ENCODE results near the gene ETV3.

Gene ETV3

DNA sequence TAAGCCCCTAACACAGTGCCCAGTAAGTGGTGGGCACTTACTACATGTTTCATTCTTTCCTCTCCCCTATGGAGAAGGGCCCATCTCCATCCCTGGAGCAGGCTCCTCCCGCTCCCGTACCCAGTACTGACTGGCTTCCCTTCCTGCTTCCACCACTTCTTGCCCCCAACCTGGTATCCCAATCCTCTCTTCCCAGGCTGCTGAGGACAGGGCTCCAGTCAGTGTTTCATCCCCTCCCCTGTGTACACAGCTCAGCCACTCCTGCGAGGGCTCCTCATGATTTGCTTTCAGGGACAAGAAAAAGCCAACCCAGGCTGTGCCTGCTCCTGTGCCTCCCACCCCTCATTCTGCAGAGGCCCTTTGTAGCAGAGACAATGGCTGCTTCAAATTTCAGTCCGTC is 20.8 kb upstream of the ETV3 start:
- DNase-seq: no peak

DNA sequence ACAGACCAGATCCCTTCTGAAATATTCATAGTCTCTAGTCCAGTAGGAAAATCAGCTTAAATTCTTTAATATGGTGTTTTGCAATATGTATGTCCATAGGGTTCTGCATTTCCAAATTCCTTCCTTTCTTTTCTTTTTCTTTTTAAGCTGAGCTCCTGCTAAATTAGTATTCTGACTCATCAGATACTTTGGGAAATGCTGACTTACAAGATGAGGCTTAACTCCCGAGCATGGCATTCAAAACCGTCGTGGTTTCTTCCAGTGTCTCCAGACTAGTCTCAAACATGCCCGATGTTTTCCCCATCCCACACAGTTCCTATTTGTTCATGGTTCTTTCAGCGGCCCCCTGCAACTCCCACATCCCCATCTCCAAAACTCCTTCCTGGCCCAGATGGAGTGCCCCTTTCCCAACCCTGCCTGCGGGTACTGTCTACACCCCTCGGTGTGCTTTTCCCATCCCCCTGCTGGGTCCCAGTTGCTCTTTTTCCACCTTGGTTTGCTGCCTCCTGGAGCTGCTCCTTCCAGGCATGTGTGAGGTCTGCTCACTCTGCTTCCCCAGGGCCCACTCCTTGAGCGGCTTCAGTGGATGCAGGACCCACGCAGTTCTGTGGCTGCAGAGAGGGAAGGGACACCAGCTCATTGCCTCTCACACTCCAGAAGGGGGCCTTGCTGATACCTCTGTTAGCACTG is 19.5 kb upstream of the ETV3 start:
- no peak for DNase-seq

DNA sequence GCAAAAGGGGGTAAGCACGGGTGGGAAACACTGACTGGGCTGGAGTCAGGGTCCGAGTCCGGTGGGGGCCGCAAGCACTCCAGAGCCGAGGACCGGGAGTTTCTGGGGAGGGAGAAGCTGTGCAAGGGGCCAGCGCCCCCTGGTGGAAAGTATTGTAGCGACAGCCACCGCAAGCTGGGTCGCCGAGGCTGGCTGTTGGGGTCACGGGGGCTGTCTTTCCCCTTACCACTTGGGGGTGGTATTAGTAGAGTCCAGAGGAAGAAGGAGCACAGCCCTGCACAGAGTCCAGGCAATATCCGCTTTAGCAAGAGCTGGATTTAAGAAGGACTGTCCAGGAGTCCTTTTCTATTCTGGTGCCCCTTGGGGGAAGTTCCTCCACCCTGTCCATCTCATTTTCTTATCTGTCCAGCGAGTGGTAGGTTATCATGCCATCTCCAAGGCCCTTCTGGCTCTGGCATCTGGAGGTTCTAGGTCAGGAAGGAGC is 17.9 kb upstream of the ETV3 start:
- no peak for DNase-seq

DNA sequence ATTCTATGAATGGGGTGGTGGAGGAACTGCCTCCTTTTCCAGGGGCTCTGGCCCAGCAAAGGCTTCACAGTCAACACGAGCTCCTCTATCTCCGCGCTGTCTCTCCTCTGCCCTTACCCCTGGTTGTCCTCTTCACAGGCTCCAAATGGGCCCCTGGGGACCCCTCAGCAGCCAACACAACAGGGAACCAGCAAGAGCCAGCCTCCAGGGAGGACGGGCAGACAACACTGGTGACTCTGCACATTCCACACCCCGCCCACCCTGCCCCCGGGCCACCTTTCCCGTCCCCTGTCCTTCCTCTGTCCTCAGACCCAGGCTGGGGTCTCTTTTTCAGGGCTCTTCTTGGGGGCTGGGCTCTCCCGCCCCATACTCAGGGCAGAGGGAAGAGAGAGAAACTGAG is 17.5 kb upstream of the ETV3 start:
- DNase-seq: no peak

DNA sequence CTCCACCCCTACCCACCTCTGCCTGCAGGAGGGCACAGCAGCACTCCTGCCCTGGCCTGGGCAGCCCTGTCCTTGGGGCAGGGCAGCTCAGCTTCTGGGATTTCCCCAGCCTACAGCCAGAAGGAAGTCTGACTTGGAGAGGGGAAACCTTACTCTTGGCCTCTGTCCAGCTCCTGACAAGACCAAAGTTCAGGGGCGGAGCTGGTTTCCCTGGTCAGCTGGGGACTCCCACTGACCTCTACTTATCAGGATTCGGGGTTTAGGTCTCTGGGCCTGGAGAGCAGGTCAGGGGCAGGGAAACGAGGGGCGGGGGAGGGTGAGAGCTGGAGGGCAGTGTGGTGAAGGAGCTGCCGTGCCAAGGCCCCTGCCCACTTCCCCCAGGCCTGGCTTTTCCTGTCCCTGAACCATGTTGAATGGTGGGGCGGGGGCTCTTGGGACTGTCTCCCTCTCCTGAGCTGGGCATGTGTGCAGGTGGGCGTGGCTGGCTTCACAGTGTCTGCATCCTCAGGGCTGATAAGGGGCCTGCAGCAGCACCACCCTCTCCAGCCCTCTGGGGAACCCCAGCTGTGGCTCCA is 16.8 kb upstream of the ETV3 start:
- no peak for DNase-seq

DNA sequence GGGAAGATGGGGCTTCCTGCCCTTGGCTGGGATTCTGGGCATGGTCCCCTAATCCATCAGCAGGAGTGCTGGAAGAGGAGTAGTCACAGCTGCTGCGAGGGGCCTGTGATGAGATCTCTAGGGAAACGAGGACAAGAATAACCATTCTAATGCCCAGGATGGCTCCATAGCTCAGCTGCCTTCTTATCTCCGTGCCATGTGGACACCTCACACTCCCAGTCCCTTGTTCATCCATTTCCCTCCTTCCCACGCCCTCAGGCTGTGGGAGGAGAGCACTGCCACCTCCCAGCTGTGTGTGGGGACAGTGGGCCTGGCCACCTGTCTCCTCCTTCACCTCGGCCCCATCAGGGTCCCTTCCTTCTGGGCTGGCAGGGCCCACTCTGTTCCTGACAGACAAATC is 16.1 kb upstream of the ETV3 start:
- DNase-seq: no peak

DNA sequence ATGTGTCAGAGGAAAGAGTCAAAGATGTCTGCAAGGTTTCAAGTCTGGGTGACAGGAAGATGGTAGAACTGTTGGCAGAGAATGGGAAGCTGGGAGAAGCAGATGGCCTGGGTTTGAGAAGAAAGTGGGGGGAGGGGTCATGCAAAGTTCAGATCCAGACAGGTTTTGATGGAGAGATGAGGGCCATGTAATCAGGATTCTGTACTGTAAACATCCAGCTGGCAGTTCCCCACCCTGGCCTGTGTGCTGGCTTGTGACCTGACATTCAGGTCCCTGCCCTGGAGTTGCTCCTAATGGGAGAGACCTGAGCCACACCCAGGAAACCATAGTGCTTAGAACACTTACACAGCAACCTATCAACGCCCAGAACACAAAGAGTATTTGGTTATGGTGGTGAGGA is 15.6 kb upstream of the ETV3 start:
- DNase-seq: no peak

DNA sequence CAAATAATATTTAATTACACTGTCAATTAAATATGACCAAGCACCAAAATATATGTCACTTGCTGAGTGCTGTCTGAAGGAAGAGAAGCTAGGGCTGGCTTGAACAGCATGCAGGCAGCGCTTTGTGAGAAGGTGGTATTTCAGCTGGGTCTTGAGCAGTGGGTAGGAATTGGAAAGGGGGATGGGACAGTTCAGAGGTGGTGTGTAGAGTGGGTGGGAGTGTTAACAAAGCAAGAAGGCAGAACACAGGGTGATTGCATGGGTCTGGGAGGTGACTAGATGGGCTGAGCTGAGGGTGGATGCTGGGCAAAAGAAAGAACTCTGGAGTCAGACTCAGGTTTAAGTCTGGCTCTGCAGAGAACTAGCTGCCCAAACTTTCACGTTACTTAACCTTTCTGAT is 14.3 kb upstream of the ETV3 start:
- DNase-seq: no peak

DNA sequence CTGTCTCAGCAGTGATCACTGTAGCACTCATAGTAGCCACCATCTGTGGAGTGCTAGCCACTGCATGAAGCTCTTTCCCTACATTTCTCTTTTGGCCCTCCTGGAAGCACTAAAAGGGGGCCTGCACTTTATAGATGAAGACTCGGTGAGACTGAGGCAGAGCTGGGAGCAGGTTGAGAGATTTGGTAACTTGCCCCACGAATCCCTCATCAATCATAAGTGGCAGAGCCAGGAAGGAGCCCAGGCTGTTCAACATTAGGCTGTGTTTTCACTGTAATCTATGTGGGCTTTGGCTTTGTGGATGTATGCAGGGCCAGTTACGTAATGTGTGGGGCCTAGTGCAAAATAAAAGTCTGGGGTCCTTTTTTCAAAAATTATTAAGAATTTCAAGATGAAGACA is 13.3 kb upstream of the ETV3 start:
- no peak for DNase-seq

DNA sequence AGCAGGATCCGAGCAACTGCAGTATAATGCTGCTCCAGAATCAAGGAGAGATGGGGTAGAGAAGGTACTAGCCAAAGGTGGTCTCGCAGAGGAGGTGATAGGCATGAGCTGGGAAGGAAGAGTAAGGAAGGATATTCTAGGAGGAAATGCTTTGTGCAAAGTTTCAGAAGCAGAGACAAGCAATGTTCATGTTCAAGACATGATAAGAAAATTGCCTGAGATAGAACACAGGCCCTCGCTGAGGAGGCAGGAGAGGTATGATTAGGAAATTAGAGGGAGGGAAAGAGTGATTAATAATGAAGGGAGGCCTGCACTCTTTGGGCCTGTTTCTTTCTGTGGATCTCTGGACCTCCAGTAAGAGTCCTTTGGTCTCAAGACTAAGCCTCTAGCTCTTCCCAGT is 12.9 kb upstream of the ETV3 start:
- DNase-seq: no peak

DNA sequence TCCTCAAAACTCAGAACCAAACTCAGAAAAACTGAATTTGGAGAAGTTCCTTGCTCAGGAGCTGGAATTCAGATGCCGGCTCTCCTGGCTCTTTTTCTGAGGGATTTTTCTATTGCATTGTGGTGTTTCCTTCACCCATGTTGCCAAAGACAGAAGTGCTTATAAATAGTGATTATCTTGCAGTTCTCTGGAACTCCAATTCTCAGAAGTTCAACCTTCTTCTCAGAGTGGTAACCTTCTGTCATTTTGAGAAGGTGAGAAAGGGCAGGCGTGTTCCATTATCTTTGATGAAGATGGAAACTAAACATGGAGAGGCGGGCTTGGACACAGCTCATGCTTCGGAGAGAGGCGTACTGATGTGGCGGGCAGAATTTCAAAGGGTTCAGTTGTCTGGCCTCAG is 12.4 kb upstream of the ETV3 start:
- DNase-seq: no peak

DNA sequence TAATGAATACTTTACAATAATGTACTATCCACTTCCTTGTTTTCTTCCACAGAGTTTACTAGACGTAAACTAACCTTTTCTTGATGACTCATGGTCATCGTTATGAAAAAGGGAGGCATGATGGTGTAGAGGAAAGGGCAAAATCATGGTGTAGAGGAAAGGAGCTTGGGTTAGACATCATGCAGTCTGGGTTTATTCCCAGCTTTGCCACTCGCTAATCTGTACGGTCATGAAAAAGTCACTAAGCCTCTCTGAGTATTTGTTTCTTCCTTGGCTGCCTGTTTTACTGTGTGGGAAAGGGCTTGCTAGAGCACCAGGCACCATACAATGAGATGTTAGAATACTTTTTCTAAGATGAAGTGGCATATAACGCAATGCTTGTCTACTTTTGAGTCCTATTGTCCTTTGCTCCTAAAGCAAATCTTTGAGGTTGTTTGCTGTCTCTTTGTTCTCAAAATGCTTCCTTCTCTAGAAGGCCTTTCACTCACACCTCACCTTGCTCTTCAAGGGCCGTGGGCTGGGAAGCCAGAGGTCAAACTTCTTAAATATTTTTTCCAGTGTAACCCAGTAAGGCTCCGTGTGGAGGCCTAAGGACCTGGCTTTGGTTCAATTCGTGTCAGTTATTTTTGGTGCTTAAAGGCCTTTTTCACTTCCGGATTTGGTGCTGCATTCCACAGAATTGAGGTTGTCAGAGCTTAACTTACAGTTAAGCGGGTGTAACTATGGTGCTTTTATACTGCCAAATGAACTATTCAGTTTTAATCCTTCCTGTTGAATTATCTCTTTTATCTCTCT is 9.9 kb upstream of the ETV3 start:
- no peak for DNase-seq

DNA sequence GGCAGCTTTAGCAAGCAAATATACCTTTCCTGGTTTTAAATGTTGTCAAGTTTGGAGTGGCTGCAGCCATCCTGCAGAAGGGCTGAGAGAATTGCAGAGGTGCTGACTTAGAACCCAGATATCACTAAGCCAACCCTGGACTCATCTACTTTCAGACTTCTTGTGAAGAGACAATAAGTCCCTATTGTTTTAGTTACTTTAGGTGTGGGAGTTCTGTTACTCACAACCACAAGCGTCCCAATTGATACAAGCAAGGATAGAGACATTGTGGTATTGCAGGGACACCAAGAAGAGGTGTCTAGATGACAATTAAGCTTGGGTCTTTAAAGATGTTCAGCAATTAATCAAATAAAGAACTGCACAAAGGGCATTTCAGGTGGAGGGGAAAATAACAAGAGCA is 8.8 kb upstream of the ETV3 start:
- no peak for DNase-seq

DNA sequence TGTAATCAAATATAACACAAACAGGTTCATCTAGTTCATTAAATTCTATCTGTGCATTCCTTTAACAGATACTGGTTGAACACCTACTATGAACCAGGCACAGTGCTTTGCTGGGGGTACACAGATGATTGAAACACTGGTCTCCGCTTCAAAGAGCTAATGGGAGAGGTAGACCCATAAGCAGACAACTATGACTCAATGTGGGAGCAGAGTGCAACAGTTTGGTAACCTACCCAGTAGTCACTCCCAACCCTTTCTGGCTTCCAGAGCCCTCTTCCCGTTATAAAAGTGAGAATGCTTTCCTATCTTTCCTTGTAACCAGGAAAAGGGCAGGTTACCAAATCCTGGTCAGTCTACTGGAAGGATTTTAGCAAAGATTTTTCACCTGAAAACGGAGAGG is 8.0 kb upstream of the ETV3 start:
- DNase-seq: no peak

DNA sequence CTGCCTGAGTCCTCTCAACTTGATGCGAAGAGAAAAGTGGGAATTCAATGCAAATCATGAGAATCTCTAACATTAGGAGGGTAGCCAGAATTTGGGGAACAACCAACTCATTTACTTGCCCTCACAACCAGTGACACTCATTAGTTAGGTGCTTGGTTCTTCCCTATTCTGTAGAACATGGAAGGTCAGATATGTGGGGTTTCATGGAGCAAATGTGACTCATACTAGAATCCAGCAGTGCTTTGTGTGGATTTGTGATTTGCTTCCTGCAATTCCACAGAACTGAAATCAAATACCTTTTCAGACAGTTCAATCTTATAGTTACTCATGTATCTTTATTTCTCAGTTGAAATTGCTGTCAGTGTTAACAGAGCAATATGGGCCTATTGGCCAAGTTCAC is 6.9 kb upstream of the ETV3 start:
- DNase-seq: no peak

DNA sequence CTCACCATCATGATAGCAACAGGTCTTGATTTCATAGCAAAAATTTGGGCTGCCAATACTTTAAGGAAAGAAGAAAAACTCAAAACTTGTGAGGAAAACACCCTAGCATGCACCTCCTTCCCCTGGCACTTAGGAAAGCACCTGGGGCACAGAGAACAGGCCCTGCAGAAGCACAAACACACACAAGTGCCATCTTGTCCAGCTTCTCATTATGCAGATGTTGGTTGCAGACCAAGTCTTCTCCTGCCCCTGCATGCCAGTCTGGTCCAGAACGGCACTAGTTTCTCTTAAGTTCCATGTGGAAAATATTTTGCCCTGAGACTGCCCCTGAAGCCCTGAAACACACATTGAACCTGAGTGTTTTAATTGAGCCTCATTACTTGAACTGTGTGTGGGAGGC is 6.3 kb upstream of the ETV3 start:
- DNase-seq: no peak

DNA sequence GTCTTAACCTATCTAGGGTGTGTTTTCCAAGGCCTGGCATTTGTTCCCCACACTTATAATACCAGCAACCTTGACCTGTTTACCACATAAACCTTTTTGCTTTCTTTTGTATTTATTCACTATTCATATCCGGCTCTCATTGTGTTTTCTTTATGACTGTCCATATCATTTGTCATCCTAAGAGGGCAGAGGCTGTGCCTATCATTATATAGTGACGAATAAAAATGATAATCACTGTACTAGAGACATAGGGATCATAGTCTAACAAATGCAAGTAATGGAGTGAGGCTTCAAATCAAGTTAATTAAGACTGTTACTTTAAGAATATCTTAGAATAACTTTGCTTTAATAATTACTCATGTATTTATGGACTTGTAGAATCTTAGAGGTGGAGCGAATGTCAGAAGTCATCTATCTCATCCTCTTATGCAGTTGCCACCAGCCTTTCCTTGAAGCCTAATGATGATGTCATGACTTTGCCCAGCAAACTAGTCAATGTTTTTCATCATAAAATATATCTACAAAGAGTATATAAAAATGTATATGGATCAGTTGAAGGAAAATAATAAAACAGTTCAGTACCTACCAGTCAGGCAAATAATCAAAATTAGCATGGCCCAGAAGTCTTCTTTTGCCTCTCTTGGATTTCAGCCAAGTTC is 4.7 kb upstream of the ETV3 start:
- no peak for DNase-seq

DNA sequence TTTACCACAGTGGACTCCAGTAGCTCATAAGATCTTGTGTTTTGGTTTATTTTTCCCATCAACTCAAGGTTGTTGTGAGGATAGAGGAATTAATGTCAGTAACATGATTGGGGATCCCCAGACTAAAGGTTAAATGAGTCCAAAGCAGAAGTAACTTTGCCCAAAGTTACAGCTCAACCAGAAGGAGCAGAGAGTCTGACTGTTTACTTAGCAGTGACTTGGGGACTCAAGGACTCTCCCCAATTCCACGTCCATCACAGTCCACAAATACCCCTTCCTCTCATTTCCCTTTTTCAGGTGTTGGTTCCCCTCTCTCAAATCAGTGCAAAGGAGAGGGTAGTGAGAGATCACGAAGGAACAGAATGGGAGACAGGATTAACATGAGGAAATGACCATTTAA is 4.0 kb upstream of the ETV3 start:
- DNase-seq: no peak

DNA sequence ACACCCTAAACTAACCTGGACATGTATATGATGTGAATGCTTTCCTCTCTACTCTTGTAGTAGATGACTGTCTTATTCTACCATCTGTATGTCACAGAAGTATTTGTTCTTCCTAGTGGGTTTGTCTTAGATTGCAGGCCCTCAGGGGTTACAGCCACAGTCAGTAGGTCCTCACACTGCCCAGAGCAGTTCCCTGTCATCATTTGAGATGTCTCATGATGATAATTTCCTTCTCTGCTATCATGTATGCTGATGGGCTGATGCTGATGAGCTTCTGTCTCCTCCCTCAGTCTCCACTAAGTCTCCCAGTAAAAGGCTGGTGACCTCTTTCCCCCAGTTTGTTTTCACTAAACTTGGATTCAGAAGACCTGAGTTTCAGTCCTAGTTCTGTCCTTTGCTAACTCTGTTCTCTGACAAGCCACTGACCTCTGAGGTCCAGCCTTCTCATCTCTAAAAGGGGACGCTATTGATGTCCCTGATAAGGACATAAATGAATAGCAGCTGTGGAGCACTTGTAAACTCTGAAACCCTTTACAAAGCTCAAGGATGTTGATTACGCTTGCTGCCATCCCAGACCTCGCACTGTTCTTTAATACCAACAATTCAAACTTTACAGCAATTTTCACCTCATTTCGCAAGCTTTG is 3.1 kb upstream of the ETV3 start:
- no peak for DNase-seq

DNA sequence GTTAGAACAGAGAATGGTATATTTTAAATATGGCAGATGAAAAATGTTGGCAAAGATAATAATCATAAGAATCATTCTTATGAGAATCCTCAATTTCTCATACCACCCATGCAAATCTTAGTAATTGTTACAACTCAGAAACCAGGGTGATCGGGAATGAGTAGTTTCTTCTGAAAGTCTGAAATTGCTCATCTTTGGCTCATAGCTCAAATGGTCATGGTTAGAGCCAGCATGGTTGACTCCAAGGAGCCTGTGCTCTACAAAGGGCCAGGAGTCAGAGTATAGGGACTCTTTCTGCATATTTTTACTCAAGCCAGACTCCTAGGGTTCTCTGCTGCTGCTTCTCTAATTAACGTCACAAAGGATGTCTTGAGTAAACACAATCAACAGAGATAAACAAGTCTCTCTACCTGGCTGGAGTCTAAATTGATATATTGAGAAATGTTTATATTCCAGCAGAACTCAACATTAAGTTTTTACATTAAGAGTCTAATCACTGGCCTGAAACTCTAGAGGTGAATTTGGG is 1.9 kb upstream of the ETV3 start:
- DNase-seq: no peak

DNA sequence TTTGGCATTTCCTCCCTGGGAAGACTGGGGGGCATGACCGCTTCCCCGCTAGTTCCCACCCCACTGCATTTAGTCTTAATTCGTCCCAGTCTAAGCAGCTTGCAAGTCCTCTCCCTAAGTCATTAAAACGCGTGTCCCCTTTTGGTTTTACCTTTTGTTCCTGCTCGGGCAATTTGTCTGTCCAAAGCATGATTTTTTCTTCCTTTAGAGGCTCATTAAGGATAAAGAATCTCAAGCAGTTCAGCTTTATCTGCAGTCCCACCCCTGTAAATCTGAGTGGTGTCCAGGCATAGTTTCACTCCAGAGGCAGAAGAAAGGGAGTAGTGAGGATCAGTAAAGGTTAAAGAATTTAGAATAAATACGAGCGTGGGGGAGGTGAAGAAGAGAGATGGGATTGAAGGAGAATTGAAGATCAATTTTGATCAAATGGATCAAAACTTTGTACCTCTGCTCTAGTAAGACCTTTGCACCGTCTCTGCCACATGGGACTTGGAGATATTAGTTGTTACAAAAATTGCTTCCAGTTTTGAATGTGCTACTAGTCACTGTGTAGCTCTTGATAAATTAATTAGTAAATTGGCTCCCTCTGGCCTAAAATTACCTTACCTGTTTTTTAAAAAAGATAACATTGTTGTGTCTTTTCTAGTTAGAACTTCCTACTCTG is 989 bp upstream of the ETV3 start:
- DNase-seq: no peak

DNA sequence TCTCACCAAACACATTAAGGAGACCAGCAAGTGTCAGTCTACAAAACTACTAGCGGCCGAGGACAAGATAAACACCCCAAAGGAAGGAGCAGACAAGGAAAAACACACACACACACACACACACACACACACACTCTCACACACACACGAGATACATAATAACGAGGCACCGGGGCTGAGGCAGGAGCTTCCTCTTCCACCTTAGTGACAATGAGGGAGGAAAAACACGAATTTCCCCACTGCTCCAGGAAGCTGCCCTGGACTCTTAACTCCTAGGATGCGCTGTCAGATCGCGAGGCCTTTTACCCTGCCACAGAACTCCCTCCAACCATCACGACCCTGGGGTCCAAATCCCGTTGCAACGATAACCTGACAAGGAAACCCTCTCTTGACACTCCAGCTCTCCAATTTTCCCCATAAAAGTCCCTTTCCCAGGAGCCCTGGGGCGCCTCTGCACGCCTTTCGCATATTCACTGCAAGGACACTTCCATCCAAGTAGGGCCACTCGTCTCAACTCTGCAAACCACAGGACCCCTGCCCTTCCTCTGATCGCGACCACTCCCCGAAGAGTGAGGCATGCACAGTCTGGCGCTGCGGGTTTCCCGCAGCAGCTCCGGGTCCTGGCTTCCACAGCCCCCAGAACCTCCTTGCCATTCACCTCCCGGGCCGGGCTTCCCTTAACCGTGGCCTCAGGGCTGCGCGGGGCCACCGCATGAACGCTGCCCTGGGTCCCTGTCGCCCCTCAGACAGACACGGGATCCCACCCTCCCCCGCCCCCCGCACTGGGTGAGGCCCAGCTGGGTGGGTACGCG is 581 bp downstream of the ETV3 start:
- DNase-seq: no peak

All from cortex of kidney (tissue), 1 donor.